Right lobe of liver (tissue), 6 donors: ENCODE measurements around the gene SLCO4A1. TPM values are rescaled to one million over a fixed set of nuclear protein-coding genes. Genes with fewer than 3 reads are reported as not detected.

Experiments used
- ATAC-seq, 4 donors: fragments of 200-7000 bp; cut with Tn5 transposase; one replicate each; pipeline ENCODE4 v1.9.1; 2020; ENCODE audit warnings: mild to moderate bottlenecking in 4 of 4, moderate library complexity in 4 of 4
- DNase-seq, 3 donors: peaks; one replicate each; pipeline ENCODE4 v3.0.0-alpha.2; 2020
- H3K27ac ChIP-seq, 3 donors: fragments of 200-600 bp; one replicate each; pipeline ENCODE4 v1.8.0; 2022
- H3K27me3 ChIP-seq, 2 donors: fragments of 200-600 bp; one replicate each; pipeline ENCODE4 v1.8.0; 2022
- H3K36me3 ChIP-seq, 4 donors: fragments of 200-600 bp; sonication (generic) in 1 of 4; one replicate each; pipeline versions ENCODE4 v1.5.1 to v1.8.0; 2017 to 2022; ENCODE audit warnings: control low read depth in 1 of 4
- H3K4me1 ChIP-seq, 4 donors: fragments of 200-600 bp; sonication (generic) in 1 of 4; one replicate each; pipeline versions ENCODE4 v1.5.1 to v1.8.0; 2017 to 2022; ENCODE audit warnings: control low read depth in 1 of 4
- H3K4me3 ChIP-seq, 3 donors: fragments of 200-600 bp; one replicate each; pipeline ENCODE4 v1.8.0; 2022
- H3K9me3 ChIP-seq, 4 donors: fragments of 200-600 bp; sonication (generic) in 1 of 4; one replicate each; pipeline versions ENCODE4 v1.5.1 to v1.8.0; 2017 to 2022; ENCODE audit warnings: control low read depth in 1 of 4
- CTCF ChIP-seq, 4 donors: fragments of 200-600 bp in 3 of 4; fragments of 450-650 bp in 1 of 4; IDR thresholded peaks; one replicate each; pipeline versions ENCODE4 v1.5.1 to v1.8.0; 2016 to 2022; ENCODE audit warnings: antibody characterized with exemption in 4 of 4, mild to moderate bottlenecking in 2 of 4
- POLR2A ChIP-seq: fragments of 450-650 bp; IDR thresholded peaks from one replicate; pipeline ENCODE4 v1.6.1; 2017; ENCODE audit warnings: antibody characterized with exemption, mild to moderate bottlenecking
- WGBS: methylation state at CpG from one replicate; pipeline ENCODE4 v1.1.6; 2018; ENCODE audit warnings: low coverage, low lambda C conversion rate; ENCODE audit not compliant: insufficient coverage; ENCODE audit errors: missing lambda C conversion rate; 5-methylcytosine and 5-hydroxymethylcytosine counted together
- intact Hi-C, 2 donors: fragments of 100-400 bp; cut with DNase I; formaldehyde crosslinking; loops; one replicate each; pipeline versions ENCODE4 v1.11.2 to v1.14.1; 2022
- total RNA-seq, 6 experiments: library from RNA; depleted of rRNA in 2 of 6; stranded (reverse); fragments of >200 nt in 2 of 6; fragmentation: NEBNext Ultra II Directional in 3 of 6; extraction: Animal tissue kit (Norgen Biotek cat#: 25700) in 3 of 6; gene quantifications; one replicate each; pipeline versions ENCODE4 v1.1.0 to v1.2.4, GENCODE V29; 2016 to 2023
- donor health status: DM: no; HTN: yes; CAD: no.
- donor health status: DM: no; HTN: no; CAD: no.
- donor health status: DM: no; HTN: no; CAD: no.
- donor health status: DM: no; HTN: yes; CAD: no.
- donor health status: DM: no; HTN: yes; CAD: no.

SLCO4A1 gene
- total RNA-seq, 6 experiments from 2014 or later: 0.93 to 8.8 (median 4.3) TPM

GRCh38 chr20:62657956-62658355 is 15.7 kb downstream of the SLCO4A1 start:
- H3K9me3 ChIP-seq: no peaks in the 10 kb centered on the region
- H3K27me3 ChIP-seq: no peaks in the 10 kb centered on the region
- peaks cover 0 to 3% (median 2%) of the 10 kb centered on the region in 4 donors for H3K4me1 ChIP-seq
- no CpG with 5 or more reads among the region's 19 CpGs for WGBS
- DNase-seq (no peak), ATAC-seq (no peak)
- H3K27ac ChIP-seq: no peak overlapping the region
- TF ChIP-seq CTCF (IDR thresholded peaks at IDR 0.05): no peak
- TF ChIP-seq POLR2A: no peak
- H3K36me3 ChIP-seq: no peaks in the 10 kb centered on the region
- intact Hi-C loops: no loop called here
- H3K4me3 ChIP-seq: no peak overlapping the region

- WGBS: 72% methylated on average over 4 of the region's 25 CpGs
- H3K36me3 ChIP-seq: no peaks in the 10 kb centered on the region
- no peak overlapping the region for H3K27ac ChIP-seq
- no peaks in the 10 kb centered on the region for H3K9me3 ChIP-seq
- intact Hi-C loops: no loop called here
- DNase-seq: no peak
- H3K27me3 ChIP-seq: no peaks in the 10 kb centered on the region
- H3K4me1 ChIP-seq: no peaks in the 10 kb centered on the region
- TF ChIP-seq POLR2A (no peak), CTCF (IDR thresholded peaks at IDR 0.05) (no peak)
- ATAC-seq: peak in 3 of 4 donors; percentile 10 to 55 (median 12)
- H3K4me3 ChIP-seq: no peak overlapping the region
These were observed 16.4 kb downstream of the SLCO4A1 start for GRCh38 chr20:62658593-62659178.

- no peak for ATAC-seq
- intact Hi-C loops: no loop called here
- no peak for DNase-seq
- no peaks in the 10 kb centered on the region for H3K27me3 ChIP-seq
- TF ChIP-seq POLR2A: no peak
- no peak for TF ChIP-seq CTCF (IDR thresholded peaks at IDR 0.05)
- 70% methylated on average over 10 of the region's 29 CpGs for WGBS
- no peaks in the 10 kb centered on the region for H3K9me3 ChIP-seq
- H3K27ac ChIP-seq: no peak overlapping the region
- no peaks in the 10 kb centered on the region for H3K4me1 ChIP-seq
- H3K4me3 ChIP-seq: no peak overlapping the region
- no peaks in the 10 kb centered on the region for H3K36me3 ChIP-seq
These were observed 17.4 kb downstream of the SLCO4A1 start for GRCh38 chr20:62659488-62660239.

GRCh38 chr20:62660240-62660615 is 17.9 kb downstream of the SLCO4A1 start:
- Histone ChIP-seq H3K27me3 (no peaks in the 10 kb centered on the region), H3K36me3 (no peaks in the 10 kb centered on the region), H3K9me3 (no peaks in the 10 kb centered on the region), H3K4me3 (no peak overlapping the region), H3K27ac (no peak overlapping the region), H3K4me1 (no peaks in the 10 kb centered on the region)
- TF ChIP-seq POLR2A: no peak
- TF ChIP-seq CTCF (IDR thresholded peaks at IDR 0.05): no peak
- 88% methylated on average over 7 of the region's 15 CpGs for WGBS
- intact Hi-C loops: no loop called here
- no peak for DNase-seq
- ATAC-seq: no peak
